ENCODE results near the gene AHSA1. TPM values are rescaled to one million over a fixed set of nuclear protein-coding genes. Genes with fewer than 3 reads are reported as not detected.

Gene AHSA1
- polyA plus RNA-seq, 1 of the 3 experiments (the other 2 are of a cell fraction) = 366 TPM

DNA sequence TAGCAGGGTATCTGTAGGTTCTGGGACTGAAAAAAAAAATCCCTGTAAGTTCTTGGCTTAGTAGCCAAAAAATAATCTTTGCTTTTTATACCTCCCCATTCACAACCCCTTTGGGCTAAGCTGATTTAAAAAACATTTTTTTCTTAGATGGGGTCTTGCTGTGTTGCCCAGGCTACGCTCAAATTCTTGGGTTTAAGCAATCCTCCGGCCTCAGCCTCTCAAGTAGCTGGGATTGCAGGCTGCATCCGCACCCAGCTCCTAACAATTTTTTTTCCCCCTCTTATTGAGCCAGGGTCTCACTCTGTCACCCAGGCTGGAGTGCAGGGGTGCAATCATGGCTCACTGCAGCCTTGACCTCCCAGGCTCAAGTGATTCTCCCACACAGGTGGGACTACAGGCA lies 49.9 kb downstream of the AHSA1 start (continued):
- TF ChIP-seq, protein P1, sequence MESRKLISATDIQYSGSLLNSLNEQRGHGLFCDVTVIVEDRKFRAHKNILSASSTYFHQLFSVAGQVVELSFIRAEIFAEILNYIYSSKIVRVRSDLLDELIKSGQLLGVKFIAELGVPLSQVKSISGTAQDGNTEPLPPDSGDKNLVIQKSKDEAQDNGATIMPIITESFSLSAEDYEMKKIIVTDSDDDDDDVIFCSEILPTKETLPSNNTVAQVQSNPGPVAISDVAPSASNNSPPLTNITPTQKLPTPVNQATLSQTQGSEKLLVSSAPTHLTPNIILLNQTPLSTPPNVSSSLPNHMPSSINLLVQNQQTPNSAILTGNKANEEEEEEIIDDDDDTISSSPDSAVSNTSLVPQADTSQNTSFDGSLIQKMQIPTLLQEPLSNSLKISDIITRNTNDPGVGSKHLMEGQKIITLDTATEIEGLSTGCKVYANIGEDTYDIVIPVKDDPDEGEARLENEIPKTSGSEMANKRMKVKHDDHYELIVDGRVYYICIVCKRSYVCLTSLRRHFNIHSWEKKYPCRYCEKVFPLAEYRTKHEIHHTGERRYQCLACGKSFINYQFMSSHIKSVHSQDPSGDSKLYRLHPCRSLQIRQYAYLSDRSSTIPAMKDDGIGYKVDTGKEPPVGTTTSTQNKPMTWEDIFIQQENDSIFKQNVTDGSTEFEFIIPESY (IDR thresholded peaks at IDR 0.05; ENCODE audit: borderline replicate concordance, low read depth) = no peak
- TF ChIP-seq SIN3A (IDR thresholded peaks at IDR 0.05; ENCODE audit: borderline replicate concordance, low read depth, low read length) (no peak), EP300 (IDR thresholded peaks at IDR 0.05; ENCODE audit: borderline replicate concordance in 1 of 2, low read depth in 1 of 2, low read length in 1 of 2) (no peak), RAD21 (IDR thresholded peaks at IDR 0.05; ENCODE audit: low read length) (no peak), RXRA (IDR thresholded peaks at IDR 0.05; ENCODE audit: borderline replicate concordance, low read depth) (no peak)

DNA sequence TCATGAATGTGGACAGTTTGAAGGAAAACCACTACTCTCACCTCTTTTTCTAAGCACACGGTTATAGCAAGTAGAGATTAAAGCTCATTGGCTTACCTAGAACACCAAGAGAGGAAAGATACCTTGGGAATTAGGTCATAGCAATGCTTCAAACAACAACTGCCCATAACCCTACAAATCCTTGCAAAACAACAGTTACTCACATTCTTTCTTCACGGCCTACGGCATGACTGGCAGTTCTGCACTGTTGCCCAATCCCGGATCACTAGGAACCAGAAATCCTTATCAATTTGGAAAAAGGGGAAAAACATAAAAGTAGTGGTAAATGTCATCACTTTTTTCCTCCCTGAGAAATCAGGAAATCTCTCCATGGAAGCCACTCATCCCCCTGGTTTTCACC lies 50.4 kb downstream of the AHSA1 start:
- Histone ChIP-seq H3K4me3 (ENCODE audit: low read depth in 2 of 2, low read length in 1 of 2) (no peak overlapping the region), H3K4me1 (ENCODE audit: control insufficient read depth in 1 of 2, insufficient read depth in 2 of 2, low read depth in 1 of 2, low read length in 1 of 2) (no peaks in the 10 kb centered on the region), H3K27ac (ENCODE audit: low read depth in 2 of 2, low read length in 1 of 2) (no peak overlapping the region), H3K9me2 (no peaks in the 10 kb centered on the region), H3F3A (replicated peaks; ENCODE audit: insufficient read depth) (no peaks in the 10 kb centered on the region), H3K27me3 (ENCODE audit: insufficient read depth) (no peaks in the 10 kb centered on the region), H3K4me2 (no peak overlapping the region), H3K9ac (no peak overlapping the region), H4K20me1 (ENCODE audit: insufficient read depth) (no peaks in the 10 kb centered on the region), H3K36me3 (replicated peaks in 1 of 2; ENCODE audit: control insufficient read depth in 1 of 2, insufficient read depth in 2 of 2, low read length in 1 of 2) (peaks cover 19 to 25% of the 10 kb centered on the region in 2 experiments), H3K9me3 (no peaks in the 10 kb centered on the region), H2AFZ (ENCODE audit: low read depth) (no peak overlapping the region), H3K79me2 (ENCODE audit: insufficient read depth) (no peaks in the 10 kb centered on the region)
- ChIA-PET CTCF (no interaction called here), POLR2A (no interaction called here)
- DNase-seq = no peak
- 90% methylated on average over 4 of the region's 4 CpGs for WGBS (ENCODE audit: low lambda C conversion rate)
- TF ChIP-seq RFX5 (IDR thresholded peaks at IDR 0.05; ENCODE audit: low read length) (no peak), RXRA (IDR thresholded peaks at IDR 0.05; ENCODE audit: borderline replicate concordance, low read depth) (no peak), RAD21 (IDR thresholded peaks at IDR 0.05; ENCODE audit: low read length) (no peak), FOXM1 (IDR thresholded peaks at IDR 0.05; ENCODE audit: low read depth) (no peak), GATA2 (CRISPR knock-in tag; IDR thresholded peaks at IDR 0.05) (no peak), JUND (IDR thresholded peaks at IDR 0.05) (no peak), EP300 (IDR thresholded peaks at IDR 0.05; ENCODE audit: borderline replicate concordance in 1 of 2, low read depth in 1 of 2, low read length in 1 of 2) (no peak), TAF1 (IDR thresholded peaks at IDR 0.05; ENCODE audit: borderline replicate concordance, low read depth, low read length) (no peak), GABPA (IDR thresholded peaks at IDR 0.05; ENCODE audit: low read depth) (no peak)
- TF ChIP-seq, protein P2, sequence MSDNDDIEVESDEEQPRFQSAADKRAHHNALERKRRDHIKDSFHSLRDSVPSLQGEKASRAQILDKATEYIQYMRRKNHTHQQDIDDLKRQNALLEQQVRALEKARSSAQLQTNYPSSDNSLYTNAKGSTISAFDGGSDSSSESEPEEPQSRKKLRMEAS (IDR thresholded peaks at IDR 0.05; ENCODE audit: low read depth) = no peak
- TF ChIP-seq, protein P3, sequence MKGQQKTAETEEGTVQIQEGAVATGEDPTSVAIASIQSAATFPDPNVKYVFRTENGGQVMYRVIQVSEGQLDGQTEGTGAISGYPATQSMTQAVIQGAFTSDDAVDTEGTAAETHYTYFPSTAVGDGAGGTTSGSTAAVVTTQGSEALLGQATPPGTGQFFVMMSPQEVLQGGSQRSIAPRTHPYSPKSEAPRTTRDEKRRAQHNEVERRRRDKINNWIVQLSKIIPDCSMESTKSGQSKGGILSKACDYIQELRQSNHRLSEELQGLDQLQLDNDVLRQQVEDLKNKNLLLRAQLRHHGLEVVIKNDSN (IDR thresholded peaks at IDR 0.05; ENCODE audit: borderline replicate concordance, low read depth) = no peak
- TF ChIP-seq, protein P4, sequence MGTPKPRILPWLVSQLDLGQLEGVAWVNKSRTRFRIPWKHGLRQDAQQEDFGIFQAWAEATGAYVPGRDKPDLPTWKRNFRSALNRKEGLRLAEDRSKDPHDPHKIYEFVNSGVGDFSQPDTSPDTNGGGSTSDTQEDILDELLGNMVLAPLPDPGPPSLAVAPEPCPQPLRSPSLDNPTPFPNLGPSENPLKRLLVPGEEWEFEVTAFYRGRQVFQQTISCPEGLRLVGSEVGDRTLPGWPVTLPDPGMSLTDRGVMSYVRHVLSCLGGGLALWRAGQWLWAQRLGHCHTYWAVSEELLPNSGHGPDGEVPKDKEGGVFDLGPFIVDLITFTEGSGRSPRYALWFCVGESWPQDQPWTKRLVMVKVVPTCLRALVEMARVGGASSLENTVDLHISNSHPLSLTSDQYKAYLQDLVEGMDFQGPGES (IDR thresholded peaks at IDR 0.05; ENCODE audit: low read depth, low read length) = no peak

Measured in SK-N-SH (cell line).